ENCODE measurements around the gene GPR160.

GPR160 gene

GRCh38 chr3:170083343-170083742, 45.5 kb downstream of the GPR160 start:
- peaks cover 9% of the 10 kb centered on the region for H3K36me3 ChIP-seq
- no peak overlapping the region for H3K4me3 ChIP-seq (ENCODE audit: low read depth, low read length)
- no peak for DNase-seq
- H3K27ac ChIP-seq: no peak overlapping the region
- no peaks in the 10 kb centered on the region for H3K9me3 ChIP-seq (ENCODE audit: severe bottlenecking)
- no peak for TF ChIP-seq CTCF (IDR thresholded peaks at IDR 0.05; ENCODE audit: low read depth, low read length)
- no peaks in the 10 kb centered on the region for H3K27me3 ChIP-seq (ENCODE audit: insufficient read depth, low read depth, severe bottlenecking)

GRCh38 chr3:170085396-170085795, 47.6 kb downstream of the GPR160 start:
- Histone ChIP-seq H3K4me3 (ENCODE audit: low read depth, low read length) (no peak overlapping the region), H3K36me3 (peaks cover 18% of the 10 kb centered on the region), H3K27ac (no peak overlapping the region), H3K27me3 (ENCODE audit: insufficient read depth, low read depth, severe bottlenecking) (no peaks in the 10 kb centered on the region), H3K9me3 (ENCODE audit: severe bottlenecking) (no peaks in the 10 kb centered on the region)
- no peak for TF ChIP-seq CTCF (IDR thresholded peaks at IDR 0.05; ENCODE audit: low read depth, low read length)
- no peak for DNase-seq

GRCh38 chr3:170089862-170090600, 52.2 kb downstream of the GPR160 start:
- DNase-seq: no peak
- Histone ChIP-seq H3K27me3 (ENCODE audit: insufficient read depth, low read depth, severe bottlenecking) (no peaks in the 10 kb centered on the region), H3K4me3 (ENCODE audit: low read depth, low read length) (no peak overlapping the region), H3K36me3 (peaks cover 30% of the 10 kb centered on the region), H3K9me3 (ENCODE audit: severe bottlenecking) (no peaks in the 10 kb centered on the region), H3K27ac (no peak overlapping the region)
- no peak for TF ChIP-seq CTCF (IDR thresholded peaks at IDR 0.05; ENCODE audit: low read depth, low read length)

- Histone ChIP-seq H3K27ac (no peak overlapping the region), H3K36me3 (peaks cover 30% of the 10 kb centered on the region), H3K4me3 (ENCODE audit: low read depth, low read length) (no peak overlapping the region), H3K9me3 (ENCODE audit: severe bottlenecking) (no peaks in the 10 kb centered on the region), H3K27me3 (ENCODE audit: insufficient read depth, low read depth, severe bottlenecking) (no peaks in the 10 kb centered on the region)
- no peak for DNase-seq
- TF ChIP-seq CTCF (IDR thresholded peaks at IDR 0.05; ENCODE audit: low read depth, low read length): no peak
Measured at GRCh38 chr3:170090601-170090981, 52.8 kb downstream of the GPR160 start.

- peaks cover 39% of the 10 kb centered on the region for H3K36me3 ChIP-seq
- no peak for TF ChIP-seq CTCF (IDR thresholded peaks at IDR 0.05; ENCODE audit: low read depth, low read length)
Measured at GRCh38 chr3:170092907-170093306, 55.1 kb downstream of the GPR160 start.

GRCh38 chr3:170095771-170096170, 58.0 kb downstream of the GPR160 start:
- H3K27ac ChIP-seq: no peak overlapping the region
- no peaks in the 10 kb centered on the region for H3K27me3 ChIP-seq (ENCODE audit: insufficient read depth, low read depth, severe bottlenecking)
- TF ChIP-seq CTCF (IDR thresholded peaks at IDR 0.05; ENCODE audit: low read depth, low read length): no peak
- H3K36me3 ChIP-seq: peaks cover 45% of the 10 kb centered on the region
- no peak for DNase-seq
- H3K9me3 ChIP-seq (ENCODE audit: severe bottlenecking): no peaks in the 10 kb centered on the region
- no peak overlapping the region for H3K4me3 ChIP-seq (ENCODE audit: low read depth, low read length)

More at GRCh38 chr3:170092907-170093306, 55.1 kb downstream of the GPR160 start:
- Histone ChIP-seq H3K27me3 (ENCODE audit: insufficient read depth, low read depth, severe bottlenecking) (no peaks in the 10 kb centered on the region), H3K4me3 (ENCODE audit: low read depth, low read length) (no peak overlapping the region), H3K27ac (no peak overlapping the region), H3K9me3 (ENCODE audit: severe bottlenecking) (no peaks in the 10 kb centered on the region)
- DNase-seq: no peak

All from WERI-Rb-1 (cell line).